Rectal smooth muscle tissue (tissue), 1 donor: ENCODE data around the gene TEX50.
"Not testable (repeated sequence)": the region's sequence is repeated elsewhere in the genome, so short reads cannot be mapped to it uniquely, and the experiment has no call there.

Experiments used
- H3K27ac ChIP-seq: one replicate; pipeline ENCODE4 v1.7.0; 2013; ENCODE audit warnings: low read depth, low read length, inconsistent platforms
- H3K27me3 ChIP-seq: one replicate; pipeline ENCODE4 v1.7.0; 2013; ENCODE audit warnings: low read length; ENCODE audit not compliant: control insufficient read depth, insufficient read depth
- H3K36me3 ChIP-seq: one replicate; pipeline ENCODE4 v1.7.0; 2013; ENCODE audit warnings: low read length; ENCODE audit not compliant: control insufficient read depth, insufficient read depth
- H3K4me1 ChIP-seq: one replicate; pipeline ENCODE4 v1.7.0; 2013; ENCODE audit warnings: low read length; ENCODE audit not compliant: control insufficient read depth, insufficient read depth
- H3K4me3 ChIP-seq: one replicate; pipeline ENCODE4 v1.7.0; 2013; ENCODE audit warnings: low read length
- H3K9ac ChIP-seq: one replicate; pipeline ENCODE4 v1.7.0; 2013; ENCODE audit warnings: low read length

Gene TEX50

DNA sequence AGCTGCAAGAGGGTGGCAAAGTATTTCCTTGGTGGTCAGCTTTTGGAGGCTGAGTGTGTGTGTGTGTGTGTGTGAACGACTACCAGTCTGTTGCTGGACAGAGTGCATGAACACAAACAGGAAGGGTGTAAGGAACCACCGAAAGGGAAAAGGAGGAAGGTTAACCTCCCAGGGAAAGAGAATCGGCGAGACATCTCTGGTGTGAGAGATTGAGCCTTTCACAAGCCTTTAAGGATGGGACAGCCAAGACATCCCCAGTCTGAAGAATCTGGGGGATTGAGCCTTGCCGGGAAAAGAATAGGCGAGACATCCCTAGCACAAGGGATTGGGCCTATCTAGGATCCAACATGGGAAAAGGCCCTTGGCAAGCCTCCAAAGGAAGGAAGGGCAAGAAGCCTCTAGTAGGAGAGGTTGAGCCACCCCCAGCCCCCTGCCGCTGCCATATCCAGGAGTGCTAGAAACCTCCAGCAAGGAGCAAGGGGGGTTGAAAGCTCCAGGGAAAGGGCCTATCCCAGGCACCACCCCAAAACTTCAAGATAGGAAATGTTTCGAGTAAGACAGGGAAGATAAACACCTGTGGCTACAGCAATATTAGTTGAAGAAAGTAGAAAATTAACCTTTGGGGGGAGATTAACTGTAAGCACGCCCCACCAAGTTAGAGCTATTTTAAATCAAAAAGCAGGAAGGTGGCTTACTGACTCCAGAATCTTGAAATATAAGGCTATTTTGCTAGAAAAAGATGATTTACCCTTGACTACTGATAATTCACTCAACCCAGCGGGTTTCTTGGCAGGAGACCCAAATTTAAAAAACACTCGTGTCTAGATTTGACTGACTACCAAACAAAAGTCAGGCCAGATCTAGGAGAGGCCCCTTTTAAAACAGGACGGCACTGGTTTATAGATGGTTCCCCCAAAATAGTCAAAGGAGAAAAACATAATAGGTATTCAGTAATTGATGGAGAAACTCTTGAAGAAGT, 3.2 kb downstream of the TEX50 start:
- Histone ChIP-seq H3K4me1 (no peaks in the 10 kb centered on the region), H3K36me3 (no peaks in the 10 kb centered on the region), H3K27ac (no peak overlapping the region), H3K27me3 (no peaks in the 10 kb centered on the region), H3K4me3 (no peak overlapping the region), H3K9ac (no peak overlapping the region)

DNA sequence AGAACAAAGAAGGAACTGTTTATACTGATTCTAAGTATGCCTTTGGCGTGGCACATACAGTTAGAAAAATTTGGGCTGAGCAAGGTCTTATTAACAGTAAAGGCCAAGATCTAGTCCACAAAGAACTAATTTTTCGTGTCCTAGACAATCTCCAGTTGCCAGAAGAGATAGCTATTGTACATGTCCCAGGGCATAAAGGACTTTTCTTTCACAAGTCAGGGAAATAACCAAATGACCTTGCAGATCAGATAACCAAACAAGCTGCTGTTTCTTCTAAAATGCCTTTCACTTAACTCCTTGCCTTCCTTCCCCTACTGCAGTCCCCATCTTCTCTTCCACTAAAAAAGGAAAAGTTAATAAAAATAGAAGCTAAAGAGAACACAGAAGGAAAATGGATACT, 4.0 kb downstream of the TEX50 start:
- Histone ChIP-seq H3K27me3 (no peaks in the 10 kb centered on the region), H3K9ac (no peak overlapping the region), H3K4me1 (no peaks in the 10 kb centered on the region), H3K4me3 (no peak overlapping the region), H3K36me3 (no peaks in the 10 kb centered on the region), H3K27ac (no peak overlapping the region)

DNA sequence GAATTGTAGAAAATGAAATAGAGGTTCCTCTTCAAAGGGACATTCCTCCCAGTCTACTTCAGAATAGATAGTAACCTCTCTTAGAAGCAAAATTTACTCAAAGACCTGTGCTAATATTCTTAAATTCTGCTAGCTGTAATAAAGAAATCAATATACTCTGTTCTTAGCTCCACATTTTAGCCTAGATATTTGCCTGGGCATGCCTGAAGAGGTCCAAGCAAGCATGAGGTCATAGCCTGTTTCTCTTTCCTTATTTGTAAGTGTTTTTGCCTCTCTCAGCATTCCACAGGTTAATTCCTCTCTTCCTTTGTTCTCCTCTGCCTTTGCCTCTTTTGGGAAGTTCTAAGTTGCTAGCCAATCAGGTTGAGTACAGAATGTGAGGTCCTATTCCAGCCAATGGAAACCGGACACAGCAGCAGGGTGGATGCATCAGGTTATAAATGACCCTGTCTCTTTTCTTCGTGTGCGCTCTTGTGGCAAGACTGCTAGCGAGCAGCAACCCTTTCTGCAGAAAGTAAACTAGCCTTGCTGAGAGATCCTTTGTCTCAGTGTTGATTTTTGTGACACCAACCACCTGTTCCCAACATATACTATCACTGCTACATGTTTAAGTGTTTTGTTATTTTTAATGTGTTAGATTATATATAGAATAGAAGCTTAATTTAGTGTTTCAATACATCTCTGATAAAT, 7.5 kb downstream of the TEX50 start:
- H3K36me3 ChIP-seq, H3K9ac ChIP-seq, H3K27ac ChIP-seq, H3K4me1 ChIP-seq, H3K4me3 ChIP-seq, H3K27me3 ChIP-seq: not testable (repeated sequence)

DNA sequence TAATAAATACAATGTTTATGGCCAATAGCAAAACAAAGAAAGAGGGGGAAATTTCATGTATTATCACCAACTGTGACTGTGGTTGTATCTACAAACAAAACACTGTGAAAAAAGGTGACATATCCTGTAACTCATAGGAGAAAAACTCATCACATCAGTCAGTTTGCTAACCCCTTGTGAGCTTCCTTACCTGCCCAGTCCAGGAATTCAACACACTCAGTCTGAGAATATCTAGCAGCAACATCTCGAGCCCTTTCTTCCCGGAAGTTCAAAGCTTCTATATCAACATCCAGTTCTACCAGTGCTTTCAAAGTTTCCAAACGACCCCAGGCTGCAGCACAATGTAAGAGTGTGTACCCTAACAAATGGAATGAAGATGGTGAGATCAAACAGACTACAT, 11.5 kb downstream of the TEX50 start:
- Histone ChIP-seq H3K27ac (no peak overlapping the region), H3K27me3 (no peaks in the 10 kb centered on the region), H3K9ac (no peak overlapping the region), H3K4me3 (no peak overlapping the region), H3K36me3 (no peaks in the 10 kb centered on the region), H3K4me1 (no peaks in the 10 kb centered on the region)

DNA sequence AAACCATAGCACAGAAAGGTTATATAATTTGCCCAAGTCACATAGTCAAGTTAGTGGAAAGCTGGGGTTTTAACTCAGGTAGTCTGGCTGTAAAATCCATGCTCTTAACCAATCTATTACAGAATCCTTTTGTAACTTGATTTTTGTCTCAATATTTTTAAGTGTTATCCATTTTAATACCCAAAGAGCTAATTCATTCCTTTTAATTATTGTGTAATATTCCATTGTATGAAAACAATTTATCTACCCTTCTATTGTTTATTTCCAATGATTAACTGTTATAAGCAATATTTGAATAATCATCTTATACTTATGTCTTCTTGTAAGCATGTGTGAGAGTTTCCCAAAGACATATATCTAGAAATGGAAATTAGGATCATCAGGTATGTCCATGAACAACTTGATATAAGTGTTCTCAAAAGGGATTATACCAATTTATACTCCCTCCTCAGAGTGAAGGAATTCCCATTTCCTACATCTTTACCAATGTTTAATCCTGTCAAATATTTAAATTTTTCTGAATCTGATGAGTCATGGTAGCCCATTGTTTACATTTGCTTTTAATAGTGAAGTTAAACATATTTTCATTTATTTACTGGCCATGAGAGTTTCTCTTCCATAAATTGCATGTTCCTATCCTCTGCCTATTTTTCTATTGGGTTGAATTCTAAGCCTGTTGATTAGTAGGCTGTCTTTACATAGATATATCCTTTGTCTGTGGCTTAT, 13.9 kb downstream of the TEX50 start:
- Histone ChIP-seq H3K36me3 (no peaks in the 10 kb centered on the region), H3K4me1 (no peaks in the 10 kb centered on the region), H3K9ac (no peak overlapping the region), H3K4me3 (no peak overlapping the region), H3K27ac (no peak overlapping the region), H3K27me3 (no peaks in the 10 kb centered on the region)

DNA sequence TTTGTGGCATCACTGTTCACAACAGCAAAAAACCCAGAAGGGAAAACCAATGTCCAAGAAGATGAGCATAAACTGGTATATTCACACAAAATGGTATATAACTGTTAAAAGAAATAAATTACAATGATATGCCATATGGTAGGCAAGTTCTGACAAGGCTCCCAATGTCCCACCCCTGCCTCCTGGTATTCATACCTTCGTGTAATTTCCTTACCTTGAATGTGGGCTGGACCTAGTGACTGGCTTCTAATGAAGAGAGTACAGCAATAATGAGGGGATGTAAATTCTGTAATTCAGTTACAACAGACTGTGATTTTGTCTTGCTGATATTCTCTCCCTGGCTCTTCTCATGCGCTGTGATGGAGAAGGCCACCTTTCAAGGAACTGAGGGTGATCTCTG, 25.2 kb downstream of the TEX50 start:
- Histone ChIP-seq H3K4me1 (no peaks in the 10 kb centered on the region), H3K27ac (no peak overlapping the region), H3K27me3 (no peaks in the 10 kb centered on the region), H3K4me3 (no peak overlapping the region), H3K36me3 (no peaks in the 10 kb centered on the region), H3K9ac (no peak overlapping the region)

DNA sequence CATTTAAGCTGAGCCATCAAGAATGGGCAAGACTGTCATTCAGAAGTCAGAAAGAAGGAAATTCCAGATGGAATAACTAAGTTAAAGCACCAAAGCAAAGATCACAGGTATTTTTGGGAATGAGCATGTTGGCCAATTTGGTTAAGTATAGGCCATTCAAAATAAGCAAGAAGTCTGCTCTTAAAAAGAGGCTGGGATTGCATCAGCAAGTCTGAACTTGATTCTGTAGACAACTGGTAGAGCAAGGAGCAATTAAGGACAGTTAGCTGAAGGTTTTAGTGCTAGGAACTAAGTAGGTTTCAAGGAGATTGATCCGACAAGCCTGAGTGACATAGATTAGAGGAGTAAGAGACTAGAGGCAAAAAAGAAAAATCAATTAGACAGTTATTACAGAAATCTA, 26.1 kb downstream of the TEX50 start:
- H3K4me3 ChIP-seq, result no peak overlapping the region
- no peak overlapping the region for H3K27ac ChIP-seq
- H3K27me3 ChIP-seq, result no peaks in the 10 kb centered on the region
- H3K36me3 ChIP-seq, result no peaks in the 10 kb centered on the region
- H3K9ac ChIP-seq, result no peak overlapping the region
- H3K4me1 ChIP-seq, result no peaks in the 10 kb centered on the region

DNA sequence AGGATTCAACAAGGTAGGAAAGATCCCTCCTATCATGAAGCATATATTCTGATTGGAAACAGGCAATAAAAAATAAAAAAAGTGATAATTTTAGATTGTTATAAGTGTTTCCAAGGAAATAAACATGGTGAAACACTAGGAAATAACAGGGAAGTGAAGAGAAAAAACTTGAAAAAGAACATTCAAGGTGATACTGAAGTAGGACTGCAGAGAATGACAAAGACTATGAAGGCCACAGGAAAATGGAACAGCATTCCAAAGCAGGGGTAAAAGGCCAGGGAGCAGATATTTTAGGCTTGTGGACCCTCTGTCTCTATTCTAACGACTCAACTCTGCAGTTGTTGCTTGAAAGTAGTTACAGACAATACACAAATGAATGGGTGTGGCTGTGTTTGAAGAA, 26.6 kb downstream of the TEX50 start:
- Histone ChIP-seq H3K4me1 (no peaks in the 10 kb centered on the region), H3K27ac (no peak overlapping the region), H3K9ac (no peak overlapping the region), H3K36me3 (no peaks in the 10 kb centered on the region), H3K27me3 (no peaks in the 10 kb centered on the region), H3K4me3 (no peak overlapping the region)

DNA sequence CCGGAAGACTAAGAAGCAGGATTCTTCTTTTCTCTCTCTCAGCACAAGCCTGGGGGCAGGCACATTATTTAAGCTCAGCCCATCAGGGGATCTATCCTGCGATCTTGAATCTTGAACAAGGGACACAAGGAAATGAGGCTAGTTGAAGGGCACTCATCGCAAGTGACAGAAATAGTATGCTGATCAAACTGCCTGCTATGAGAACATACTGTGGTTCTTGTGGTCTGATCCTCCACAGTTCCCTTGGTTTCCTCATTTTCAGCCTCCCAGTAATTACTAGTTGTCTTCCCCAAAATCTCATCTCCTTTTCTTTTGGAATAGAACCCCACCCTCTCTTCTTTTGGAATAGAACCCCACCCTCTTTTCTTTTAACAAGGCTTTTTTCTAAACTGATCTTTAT, 28.0 kb downstream of the TEX50 start:
- H3K4me1 ChIP-seq, result no peaks in the 10 kb centered on the region
- no peak overlapping the region for H3K27ac ChIP-seq
- no peaks in the 10 kb centered on the region for H3K36me3 ChIP-seq
- no peak overlapping the region for H3K9ac ChIP-seq
- H3K27me3 ChIP-seq, result no peaks in the 10 kb centered on the region
- no peak overlapping the region for H3K4me3 ChIP-seq

DNA sequence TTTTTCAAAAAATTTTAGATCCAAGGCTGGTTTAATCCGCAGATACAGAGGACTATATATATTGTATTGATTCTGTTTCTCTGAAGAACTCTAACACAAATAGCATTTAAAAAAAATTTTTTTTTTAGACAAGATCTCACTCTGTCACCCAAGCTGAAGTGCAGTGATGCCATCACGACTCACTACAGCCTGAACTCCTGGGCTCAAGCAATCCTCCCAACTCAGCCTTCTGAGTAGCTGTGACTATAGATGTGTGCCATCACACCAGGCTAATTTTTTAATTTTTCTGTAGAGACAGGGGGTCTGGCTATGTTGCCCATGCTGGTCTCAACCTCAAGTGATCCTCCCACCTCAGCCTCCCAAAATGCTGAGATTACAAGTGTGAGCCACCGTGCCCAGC, 31.5 kb downstream of the TEX50 start:
- H3K9ac ChIP-seq, result no peak overlapping the region

DNA sequence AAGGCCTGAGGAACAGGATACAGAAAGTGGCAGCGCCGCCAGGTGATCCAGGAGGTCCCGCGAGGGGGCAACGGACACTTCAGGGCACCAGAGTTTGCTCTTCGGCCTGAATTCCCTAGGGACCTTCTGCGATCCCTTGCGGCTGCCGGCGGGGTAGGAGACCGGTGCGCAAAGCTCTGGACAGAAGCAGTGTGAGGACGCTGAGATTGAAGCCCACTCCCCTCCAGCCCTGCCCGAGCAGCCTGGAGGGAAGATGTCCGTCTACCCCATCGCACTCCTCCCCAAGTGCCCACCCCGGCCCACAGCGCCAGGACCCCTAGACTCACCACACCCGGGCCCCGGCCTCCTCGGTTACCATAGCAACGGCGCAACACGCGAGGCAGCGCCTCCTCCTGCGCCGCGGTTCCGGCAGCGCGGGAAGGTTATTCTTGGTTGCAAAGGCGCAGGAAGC, 34.4 kb downstream of the TEX50 start, which contains the start of gene ANKRD45:
Gene ANKRD45 (minus strand): TSS at position 361 of the 451 bp plus-strand sequence. CDS start 10,433 bp downstream, outside the sequence.
- H3K36me3 ChIP-seq, result no peaks in the 10 kb centered on the region
- peaks cover 5% of the 10 kb centered on the region for H3K27me3 ChIP-seq
- H3K4me1 ChIP-seq, result no peaks in the 10 kb centered on the region
- no peak within 1 kb of the TSS for H3K4me3 ChIP-seq
- H3K27ac ChIP-seq, result no peak within 1 kb of the TSS
- no peak within 1 kb of the TSS for H3K9ac ChIP-seq

More for the DNA sequence above, 31.5 kb downstream of the TEX50 start:
- Histone ChIP-seq H3K4me1 (no peaks in the 10 kb centered on the region), H3K36me3 (no peaks in the 10 kb centered on the region), H3K27me3 (peaks cover 5% of the 10 kb centered on the region), H3K27ac (no peak overlapping the region), H3K4me3 (no peak overlapping the region)

DNA sequence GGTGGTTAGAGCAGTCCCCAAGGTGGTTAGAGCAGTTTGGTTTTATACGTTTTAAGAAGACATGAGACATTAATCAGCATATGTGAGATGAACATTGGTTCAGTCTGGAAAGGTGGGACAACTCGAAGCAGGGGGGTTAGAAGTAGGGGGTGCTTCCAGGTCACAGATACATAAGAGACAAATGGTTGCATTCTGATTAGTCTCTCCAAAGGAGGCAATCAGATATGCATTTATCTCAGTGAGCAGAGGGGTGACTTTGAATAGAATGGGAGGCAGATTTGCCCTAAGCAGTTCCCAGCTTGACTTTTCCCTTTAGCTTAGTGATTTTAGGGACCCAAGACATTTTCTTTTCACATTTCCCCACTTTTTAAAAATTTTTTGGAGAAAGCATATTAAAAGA, 39.4 kb downstream of the TEX50 start:
- H3K9ac ChIP-seq, H3K4me3 ChIP-seq, H3K36me3 ChIP-seq, H3K27me3 ChIP-seq, H3K4me1 ChIP-seq, H3K27ac ChIP-seq: not testable (repeated sequence)
